Activated CD4-positive, alpha-beta memory T cell treated with anti-CD3 and anti-CD28 coated beads, Interleukin-2, amount 10 ng/mL, durations not matched to agents 7 days and 5 days (primary cell): ENCODE results near the gene IFNLR1. TPM values are rescaled to one million over a fixed set of nuclear protein-coding genes. Genes with fewer than 3 reads are reported as not detected.

Experiments used
- CTCF ChIA-PET: fragments of 350-600 bp; sonication (Branson Sonifier 250); formaldehyde crosslinking; loops from one replicate; lab custom pipeline; 2021; ENCODE audit warnings: antibody characterized with exemption, inconsistent platforms; lab: Charles Lee
- POLR2A ChIA-PET: fragments of 350-600 bp; sonication (Branson Sonifier 250); formaldehyde crosslinking; loops from one replicate; lab custom pipeline; 2021; ENCODE audit warnings: antibody characterized with exemption; lab: Charles Lee
- DNase-seq: peaks from one replicate; pipeline ENCODE4 v3.0.0-alpha.2; 2020
- H3K27ac Mint-ChIP-seq: one replicate; pipeline ENCODE4 v1.8.0; 2021; ENCODE audit warnings: mild to moderate bottlenecking, mixed read lengths
- H3K27me3 Mint-ChIP-seq: one replicate; pipeline ENCODE4 v1.8.0; 2021; ENCODE audit warnings: mixed read lengths
- H3K36me3 Mint-ChIP-seq: one replicate; pipeline ENCODE4 v1.8.0; 2021; ENCODE audit warnings: low read depth, mixed read lengths
- H3K4me1 Mint-ChIP-seq: one replicate; pipeline ENCODE4 v1.8.0; 2021; ENCODE audit warnings: mixed read lengths
- H3K4me3 Mint-ChIP-seq: one replicate; pipeline ENCODE4 v1.8.0; 2021; ENCODE audit warnings: mild to moderate bottlenecking, mixed read lengths
- H3K9me3 Mint-ChIP-seq: one replicate; pipeline ENCODE4 v1.8.0; 2021; ENCODE audit warnings: mixed read lengths
- total RNA-seq, 2 experiments: library from RNA; stranded (reverse); gene quantifications; one replicate each; pipeline ENCODE4 v1.2.3, GENCODE V29; 2021

IFNLR1 gene
- total RNA-seq, 2 experiments from 2014 or later = 6.0 to 6.1 TPM

DNA sequence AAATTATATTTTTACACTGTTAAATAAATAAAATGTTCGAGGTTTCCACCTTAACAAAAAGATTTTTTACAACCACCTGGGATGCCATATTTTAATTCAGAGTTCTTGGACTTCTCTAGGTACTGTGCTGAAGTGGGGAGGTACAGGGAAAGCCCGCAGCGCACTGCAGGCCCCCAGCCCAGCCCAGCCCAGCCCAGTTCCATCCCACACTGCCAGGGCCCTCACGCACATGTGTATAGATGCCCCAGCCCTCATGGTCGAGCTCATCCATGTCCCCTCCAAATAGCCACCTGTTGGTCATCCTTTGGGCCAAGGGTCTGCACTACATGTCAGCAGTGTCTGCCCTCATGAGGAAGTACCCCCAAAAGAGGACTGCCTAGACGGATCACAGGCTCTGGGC is 63.5 kb downstream of the IFNLR1 start:
- ChIA-PET POLR2A (no interaction called here), CTCF (no interaction called here)
- H3K27ac Mint-ChIP-seq = no peak overlapping the region
- H3K4me3 Mint-ChIP-seq = no peak overlapping the region
- no peaks in the 10 kb centered on the region for H3K4me1 Mint-ChIP-seq
- no peaks in the 10 kb centered on the region for H3K36me3 Mint-ChIP-seq
- no peak for DNase-seq
- peaks cover 5% of the 10 kb centered on the region for H3K27me3 Mint-ChIP-seq
- no peaks in the 10 kb centered on the region for H3K9me3 Mint-ChIP-seq

DNA sequence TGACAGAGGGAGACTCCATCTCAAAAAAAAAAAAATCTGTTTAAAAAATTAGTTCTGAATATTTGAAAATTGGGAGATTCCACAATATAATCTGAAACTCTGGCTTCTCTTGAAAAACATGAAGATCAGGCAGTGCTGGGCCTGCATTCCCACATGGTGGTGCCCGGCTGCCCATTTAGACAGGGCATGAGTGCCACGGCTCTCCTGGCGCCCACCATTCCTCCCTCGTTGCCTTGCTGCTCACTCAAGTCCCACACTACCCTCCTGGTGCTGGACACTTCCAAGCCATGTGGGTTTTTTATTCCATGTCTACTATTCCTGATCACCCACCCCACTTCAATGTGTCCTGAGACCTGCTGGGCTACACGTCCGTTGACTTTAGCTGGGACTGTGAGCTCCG is 64.3 kb downstream of the IFNLR1 start:
- DNase-seq = no peak
- Mint-ChIP-seq H3K4me1 (no peaks in the 10 kb centered on the region), H3K27me3 (peaks cover 3% of the 10 kb centered on the region), H3K27ac (no peak overlapping the region), H3K36me3 (no peaks in the 10 kb centered on the region), H3K4me3 (no peak overlapping the region), H3K9me3 (no peaks in the 10 kb centered on the region)
- ChIA-PET POLR2A (no interaction called here), CTCF (no interaction called here)

DNA sequence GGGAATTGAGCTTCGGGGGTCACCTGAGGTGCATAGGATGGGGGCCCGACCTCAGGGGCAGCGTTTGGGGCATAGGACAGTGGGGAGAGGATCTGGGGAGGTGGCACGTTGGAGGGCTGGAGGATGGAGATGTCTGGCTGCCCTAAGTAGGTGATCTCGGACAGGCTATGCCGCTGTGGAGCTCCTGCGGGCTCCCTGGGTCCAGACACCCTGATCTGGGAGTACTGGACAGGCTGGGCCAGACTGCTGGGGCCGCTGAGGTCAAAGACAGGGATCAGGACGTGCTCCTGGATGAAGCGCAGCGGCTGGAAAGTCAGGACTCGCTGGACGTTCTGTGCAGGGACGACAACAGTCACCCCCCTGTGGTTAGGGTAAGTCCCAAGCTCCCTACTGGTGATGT is 65.7 kb downstream of the IFNLR1 start:
- DNase-seq = no peak
- ChIA-PET POLR2A (no interaction called here), CTCF (no interaction called here)
- H3K4me3 Mint-ChIP-seq = no peak overlapping the region
- no peaks in the 10 kb centered on the region for H3K9me3 Mint-ChIP-seq
- H3K4me1 Mint-ChIP-seq = no peaks in the 10 kb centered on the region
- no peak overlapping the region for H3K27ac Mint-ChIP-seq
- no peaks in the 10 kb centered on the region for H3K36me3 Mint-ChIP-seq
- H3K27me3 Mint-ChIP-seq = peaks cover 10% of the 10 kb centered on the region

DNA sequence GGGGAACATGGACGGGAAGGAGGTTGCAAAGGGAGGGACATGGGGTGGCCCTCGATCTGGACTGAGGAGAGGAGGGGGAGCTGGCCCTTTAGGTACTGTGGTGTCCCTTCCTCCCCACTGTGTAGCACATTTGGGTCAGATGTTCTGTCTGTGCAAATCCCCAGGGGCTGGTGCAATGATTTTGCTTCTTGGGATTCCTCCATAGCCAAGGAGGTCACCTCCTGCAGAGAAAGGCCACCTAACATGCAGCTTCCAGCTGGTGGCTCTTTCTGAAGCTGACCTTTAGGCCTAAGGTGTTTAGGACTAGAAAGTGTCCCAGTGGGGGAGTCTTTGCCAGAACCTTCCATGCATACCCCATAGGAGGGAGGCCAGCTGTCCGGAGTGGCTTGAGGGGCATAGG is 66.1 kb downstream of the IFNLR1 start:
- no peaks in the 10 kb centered on the region for H3K4me1 Mint-ChIP-seq
- no peaks in the 10 kb centered on the region for H3K36me3 Mint-ChIP-seq
- no peak overlapping the region for H3K4me3 Mint-ChIP-seq
- no peak for DNase-seq
- H3K27me3 Mint-ChIP-seq = peaks cover 14% of the 10 kb centered on the region
- no peaks in the 10 kb centered on the region for H3K9me3 Mint-ChIP-seq
- H3K27ac Mint-ChIP-seq = no peak overlapping the region
- CTCF ChIA-PET = no interaction called here
- POLR2A ChIA-PET = interaction anchor here (1.4 kb wide), 1 partner anchor 141 kb away, joined by 3 read pairs; the partner anchor contains the start of gene SRSF10

DNA sequence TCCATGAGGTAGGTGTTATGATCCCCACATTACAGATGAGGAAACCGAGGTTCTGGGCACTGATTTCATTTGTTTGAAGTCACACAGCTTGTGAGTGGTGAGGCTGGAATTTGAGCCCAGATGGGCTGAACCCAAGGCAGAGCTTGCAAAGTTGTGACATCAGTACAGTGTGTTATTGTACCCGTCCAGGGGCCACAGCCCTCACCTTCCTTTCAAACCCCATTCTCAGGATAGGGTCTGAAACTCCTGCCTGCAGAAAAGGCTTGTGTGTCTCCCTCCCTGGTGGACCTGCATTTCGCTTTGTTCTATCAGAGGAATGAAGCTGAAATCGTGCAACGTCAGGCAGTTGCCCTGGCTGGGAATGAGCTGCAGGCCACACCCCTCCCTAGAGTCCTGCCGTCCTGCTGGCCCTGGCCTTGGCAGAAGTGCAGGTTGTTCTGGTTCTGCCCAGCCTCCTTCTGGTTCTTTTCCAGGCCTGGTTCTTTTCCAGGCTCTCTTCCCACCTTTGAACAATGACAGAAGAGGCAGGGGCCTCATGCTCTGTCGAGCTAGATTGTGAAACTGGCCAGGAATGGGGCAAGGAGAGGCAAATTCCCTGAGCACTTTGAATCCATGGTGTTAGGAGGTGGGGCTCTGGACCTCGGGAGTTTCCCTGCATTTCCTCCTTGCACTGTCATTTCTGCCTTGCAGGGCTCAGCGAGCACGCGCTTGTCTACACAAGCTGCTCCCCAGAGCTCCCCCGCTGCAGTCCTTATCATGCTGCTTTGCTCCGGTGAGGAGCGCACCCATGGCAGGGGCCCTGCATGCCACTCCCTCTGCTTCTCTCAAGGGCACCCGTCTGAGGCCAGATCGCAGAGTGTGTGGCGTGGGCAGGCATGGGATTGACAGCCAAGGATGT is 67.0 kb downstream of the IFNLR1 start:
- ChIA-PET POLR2A (interaction anchor here (1.4 kb wide), 1 partner anchor 140 kb away, joined by 3 read pairs; the partner anchor contains the start of gene SRSF10), CTCF (interaction anchor here (1.1 kb wide), 1 partner anchor 30 kb away, joined by 3 read pairs; no protein-coding TSS in a partner anchor)
- H3K27ac Mint-ChIP-seq = no peak overlapping the region
- H3K4me1 Mint-ChIP-seq = no peaks in the 10 kb centered on the region
- H3K9me3 Mint-ChIP-seq = no peaks in the 10 kb centered on the region
- no peaks in the 10 kb centered on the region for H3K36me3 Mint-ChIP-seq
- no peak overlapping the region for H3K4me3 Mint-ChIP-seq
- DNase-seq = no peak
- H3K27me3 Mint-ChIP-seq = peaks cover 19% of the 10 kb centered on the region

DNA sequence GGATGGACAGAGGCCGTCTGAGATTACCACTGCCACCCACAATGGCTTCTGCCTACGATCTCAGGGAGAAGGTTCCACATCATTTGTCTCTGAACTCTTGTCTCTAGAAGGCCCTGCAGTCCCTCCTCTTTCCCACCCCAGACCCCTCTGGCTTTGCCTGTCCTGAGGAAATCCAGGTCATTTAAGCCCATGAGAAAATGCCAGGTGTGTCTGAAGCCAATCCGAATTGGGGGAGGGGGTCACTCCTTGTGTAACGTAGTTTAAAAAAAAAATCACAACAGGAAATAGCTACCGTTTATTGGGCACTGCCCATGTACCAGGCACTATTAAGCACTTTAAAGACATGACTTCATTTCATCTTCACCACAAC is 67.6 kb downstream of the IFNLR1 start:
- Mint-ChIP-seq H3K36me3 (no peaks in the 10 kb centered on the region), H3K4me1 (no peaks in the 10 kb centered on the region), H3K27me3 (peaks cover 19% of the 10 kb centered on the region), H3K4me3 (no peak overlapping the region), H3K27ac (no peak overlapping the region), H3K9me3 (no peaks in the 10 kb centered on the region)
- DNase-seq = no peak
- ChIA-PET CTCF (interaction anchor here (1.1 kb wide), 1 partner anchor 31 kb away, joined by 3 read pairs; no protein-coding TSS in a partner anchor), POLR2A (no interaction called here)

DNA sequence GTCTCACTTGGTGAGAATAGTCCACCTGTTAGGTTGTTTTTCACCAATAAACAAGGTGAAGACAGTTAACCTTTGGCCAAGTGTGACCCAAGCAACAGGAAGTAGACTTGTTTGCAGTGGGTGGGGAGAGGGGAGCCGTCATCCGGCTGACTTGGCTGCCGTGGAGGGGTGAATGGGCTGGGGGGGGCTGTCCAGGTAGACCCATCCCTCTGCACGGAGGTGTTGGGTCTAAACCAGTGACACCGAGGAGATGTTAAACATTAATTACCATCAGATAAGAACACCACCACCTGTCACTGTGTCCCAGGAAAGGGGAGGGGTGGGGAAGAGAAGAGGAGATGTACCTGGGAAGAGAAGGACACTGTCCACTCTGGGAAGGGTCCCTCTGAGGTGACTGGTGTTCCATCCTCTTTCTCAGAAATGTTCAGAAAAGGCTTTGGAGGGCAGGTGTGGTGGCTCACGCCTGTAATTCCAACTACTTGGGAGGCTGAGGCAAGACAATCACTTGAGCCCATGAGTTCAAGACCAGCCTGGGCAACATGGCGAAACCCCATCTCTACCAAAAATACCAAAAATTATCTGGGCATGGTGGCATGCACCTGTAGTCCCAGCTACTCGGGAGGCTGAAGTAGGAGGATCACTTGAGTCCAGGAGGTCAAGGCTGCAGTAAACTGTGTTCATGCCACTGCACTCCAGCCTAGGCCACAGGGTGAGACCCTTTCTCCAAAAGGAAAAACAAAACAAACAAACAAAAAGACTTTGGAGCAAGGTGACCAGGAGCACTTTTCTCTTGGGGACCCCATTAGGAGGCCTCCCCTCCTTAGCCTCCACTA is 68.5 kb downstream of the IFNLR1 start:
- Mint-ChIP-seq H3K4me1 (no peaks in the 10 kb centered on the region), H3K36me3 (no peaks in the 10 kb centered on the region), H3K4me3 (no peak overlapping the region), H3K27ac (no peak overlapping the region), H3K27me3 (peaks cover 22% of the 10 kb centered on the region), H3K9me3 (no peaks in the 10 kb centered on the region)
- POLR2A ChIA-PET = no interaction called here
- no peak for DNase-seq
- CTCF ChIA-PET = interaction anchor here (1.1 to 2.0 kb wide), 2 partner anchors 32 to 308 kb away, joined by 3 to 4 read pairs; no protein-coding TSS in a partner anchor

DNA sequence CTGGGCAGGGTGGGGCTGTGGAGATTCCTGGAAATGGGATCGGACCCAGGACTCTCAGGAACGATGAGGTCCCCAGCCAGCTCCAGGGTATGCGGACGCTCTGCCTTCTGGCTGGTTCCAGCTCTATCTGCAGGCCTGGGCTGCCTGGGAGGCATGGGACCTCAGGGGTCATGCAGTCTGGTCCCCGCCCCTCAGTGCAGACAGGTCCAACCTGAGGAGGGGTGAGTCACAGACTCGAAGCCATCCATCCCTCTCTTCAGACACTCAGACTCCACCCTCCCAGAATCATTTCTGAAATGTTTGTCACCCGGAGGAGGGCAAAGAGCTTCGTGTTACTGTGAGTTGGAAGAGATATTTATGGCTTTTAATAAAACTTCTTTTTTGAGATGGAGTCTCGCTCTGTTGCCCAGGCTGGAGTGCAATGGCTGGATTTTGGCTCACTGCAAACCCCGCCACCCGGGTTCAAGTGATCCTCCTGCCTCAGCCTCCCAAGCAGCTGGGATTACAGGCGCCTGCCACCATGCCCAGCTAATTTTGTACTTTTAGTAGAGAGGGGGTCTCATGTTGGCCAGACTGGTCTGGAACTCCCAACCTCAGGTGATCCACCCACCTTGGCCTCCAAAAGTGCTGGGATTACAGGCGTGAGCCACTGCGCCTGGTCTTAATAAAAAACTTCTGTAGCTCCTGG is 69.2 kb downstream of the IFNLR1 start:
- DNase-seq = no peak
- Mint-ChIP-seq H3K4me1 (no peaks in the 10 kb centered on the region), H3K36me3 (no peaks in the 10 kb centered on the region), H3K4me3 (no peak overlapping the region), H3K9me3 (no peaks in the 10 kb centered on the region), H3K27ac (no peak overlapping the region), H3K27me3 (peaks cover 26% of the 10 kb centered on the region)
- ChIA-PET CTCF (interaction anchor here (1.3 to 2.0 kb wide), 2 partner anchors 33 to 307 kb away, joined by 3 to 4 read pairs; no protein-coding TSS in a partner anchor), POLR2A (no interaction called here)

DNA sequence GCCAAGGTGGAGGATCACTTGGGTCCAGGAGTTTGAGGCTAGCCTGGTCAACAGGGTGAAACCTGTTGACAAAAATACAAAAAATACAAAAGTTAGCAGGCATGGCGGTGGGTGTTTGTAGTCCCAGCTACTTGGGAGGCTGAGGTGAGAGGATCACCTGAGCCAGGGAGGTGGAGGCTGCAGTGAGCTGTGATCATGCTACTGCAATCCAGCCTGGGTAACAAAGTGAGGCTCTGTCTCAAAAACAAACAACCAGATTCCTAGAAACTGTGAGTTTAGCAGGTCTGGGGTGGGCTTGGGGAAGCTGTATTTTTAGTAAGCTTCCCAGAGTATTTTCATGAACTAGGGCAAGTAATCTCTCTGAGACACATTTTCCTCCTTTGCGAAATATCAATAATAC is 70.0 kb downstream of the IFNLR1 start:
- H3K27me3 Mint-ChIP-seq = peaks cover 26% of the 10 kb centered on the region
- DNase-seq = no peak
- H3K9me3 Mint-ChIP-seq = no peaks in the 10 kb centered on the region
- H3K4me3 Mint-ChIP-seq = no peak overlapping the region
- no peaks in the 10 kb centered on the region for H3K36me3 Mint-ChIP-seq
- H3K27ac Mint-ChIP-seq = no peak overlapping the region
- CTCF ChIA-PET = interaction anchor here (1.3 to 2.0 kb wide), 2 partner anchors 34 to 307 kb away, joined by 3 to 4 read pairs; no protein-coding TSS in a partner anchor
- POLR2A ChIA-PET = no interaction called here
- H3K4me1 Mint-ChIP-seq = peaks cover 6% of the 10 kb centered on the region

DNA sequence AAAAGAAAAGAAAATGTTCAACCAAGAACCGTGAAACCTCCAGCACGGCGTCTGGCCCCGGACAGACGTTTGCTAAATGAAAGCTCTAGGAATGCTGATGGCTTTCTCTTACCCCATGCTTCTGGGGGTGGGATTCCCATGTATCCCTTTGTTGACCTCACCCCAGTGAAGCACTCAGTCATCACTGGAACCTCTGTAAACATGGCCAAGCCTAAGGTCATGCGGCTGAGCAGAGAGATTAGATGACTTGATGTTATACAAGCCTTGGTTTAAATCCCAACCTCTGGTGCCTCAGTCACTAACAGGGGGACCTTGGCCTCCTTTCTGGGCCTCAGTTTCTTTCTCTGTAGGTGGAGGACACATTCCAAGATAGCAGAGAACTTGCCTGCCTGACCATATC is 72.3 kb downstream of the IFNLR1 start:
- CTCF ChIA-PET = interaction anchor here (1.2 kb wide), 1 partner anchor 43 kb away, joined by 6 read pairs; no protein-coding TSS in a partner anchor
- peaks cover 9% of the 10 kb centered on the region for H3K4me1 Mint-ChIP-seq
- H3K36me3 Mint-ChIP-seq = no peaks in the 10 kb centered on the region
- peaks cover 33% of the 10 kb centered on the region for H3K27me3 Mint-ChIP-seq
- H3K4me3 Mint-ChIP-seq = no peak overlapping the region
- no peak overlapping the region for H3K27ac Mint-ChIP-seq
- POLR2A ChIA-PET = no interaction called here
- DNase-seq = no peak
- no peaks in the 10 kb centered on the region for H3K9me3 Mint-ChIP-seq

DNA sequence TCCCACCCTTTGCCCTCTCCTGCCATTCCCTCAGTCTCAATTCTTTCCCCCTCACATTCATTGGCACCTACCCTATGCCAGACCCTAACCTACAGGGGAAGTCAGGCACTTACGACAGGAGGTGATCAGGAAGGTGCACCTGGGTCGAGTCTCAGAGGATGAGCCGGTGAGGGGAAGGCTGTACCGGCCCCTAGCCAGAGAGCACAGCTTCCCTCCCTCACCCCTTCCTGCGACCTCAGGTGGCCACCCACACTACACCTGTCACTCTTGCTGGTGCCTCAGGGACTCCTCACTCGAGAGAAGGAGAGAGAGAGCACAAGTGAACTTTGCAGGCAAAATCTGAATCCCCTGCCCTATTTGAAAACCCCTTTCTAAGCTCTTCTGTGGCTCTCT is 73.5 kb downstream of the IFNLR1 start:
- ChIA-PET POLR2A (no interaction called here), CTCF (interaction anchor here (0.7 kb wide), 1 partner anchor 303 kb away, joined by 3 read pairs; no protein-coding TSS in a partner anchor)
- Mint-ChIP-seq H3K9me3 (no peaks in the 10 kb centered on the region), H3K27ac (no peak overlapping the region), H3K4me1 (peaks cover 18% of the 10 kb centered on the region), H3K36me3 (no peaks in the 10 kb centered on the region), H3K4me3 (no peak overlapping the region), H3K27me3 (peaks cover 33% of the 10 kb centered on the region)
- no peak for DNase-seq

DNA sequence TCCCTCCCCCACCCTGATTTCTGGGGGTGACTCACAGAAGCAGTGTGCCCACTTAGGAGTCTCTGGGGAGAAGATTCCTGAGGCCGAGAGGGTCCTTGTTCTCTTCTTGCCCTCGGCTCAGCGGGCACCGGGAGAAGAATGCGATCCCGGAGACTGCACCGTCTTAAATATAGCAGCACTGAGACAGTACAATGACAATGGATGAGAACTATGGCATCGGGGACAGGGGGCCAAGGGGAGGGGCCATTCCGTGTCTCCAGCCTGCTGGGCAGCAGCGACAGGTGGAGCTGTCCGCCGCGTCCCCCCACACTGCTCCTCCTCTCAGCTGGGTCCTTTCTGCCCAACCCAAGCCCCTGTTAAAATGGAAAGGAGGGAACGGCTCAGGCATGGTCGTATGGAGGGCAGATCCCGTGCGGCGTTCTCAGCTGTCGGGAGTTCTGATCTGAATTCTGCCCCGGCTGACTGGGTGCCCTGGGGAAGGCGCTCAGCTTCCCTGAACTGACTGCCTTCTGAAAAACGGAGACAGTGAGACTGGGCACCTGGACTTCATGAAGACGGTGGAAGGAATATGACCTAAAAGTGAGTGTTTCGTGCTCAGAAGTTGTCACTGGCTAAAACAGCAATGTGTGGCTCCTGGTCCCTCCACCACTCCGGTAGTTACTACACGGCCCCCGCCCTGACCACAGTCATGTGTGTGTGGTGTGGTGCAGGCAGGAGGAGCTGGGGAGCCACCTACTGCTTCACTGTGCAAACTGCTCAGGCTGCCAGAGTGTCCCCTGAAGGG is 74.9 kb downstream of the IFNLR1 start, which contains the start of gene MYOM3:
TSS of gene MYOM3 (minus strand) at position 140 of the 784 bp plus-strand sequence. CDS start 3,499 bp downstream, outside the sequence.
- peaks cover 18% of the 10 kb centered on the region for H3K4me1 Mint-ChIP-seq
- ChIA-PET CTCF (interaction anchor here (0.6 to 3.7 kb wide), 9 partner anchors 12 to 413 kb away, joined by 3 to 22 read pairs (median 3); no protein-coding TSS in a partner anchor), POLR2A (no interaction called here)
- no peak within 1 kb of the TSS for H3K4me3 Mint-ChIP-seq
- no peak within 1 kb of the TSS for H3K27ac Mint-ChIP-seq
- no peaks in the 10 kb centered on the region for H3K9me3 Mint-ChIP-seq
- DNase-seq = peak; percentile 79
- H3K36me3 Mint-ChIP-seq = no peaks in the 10 kb centered on the region
- peaks cover 29% of the 10 kb centered on the region for H3K27me3 Mint-ChIP-seq
